AG08395 (cell line): ENCODE results near the gene TUBB6.

Experiments used
- DNase-seq: peaks from one replicate; pipeline ENCODE4 v3.0.0; 2012; ENCODE audit warnings: mixed read lengths, low spot score

The TUBB6 gene

DNA sequence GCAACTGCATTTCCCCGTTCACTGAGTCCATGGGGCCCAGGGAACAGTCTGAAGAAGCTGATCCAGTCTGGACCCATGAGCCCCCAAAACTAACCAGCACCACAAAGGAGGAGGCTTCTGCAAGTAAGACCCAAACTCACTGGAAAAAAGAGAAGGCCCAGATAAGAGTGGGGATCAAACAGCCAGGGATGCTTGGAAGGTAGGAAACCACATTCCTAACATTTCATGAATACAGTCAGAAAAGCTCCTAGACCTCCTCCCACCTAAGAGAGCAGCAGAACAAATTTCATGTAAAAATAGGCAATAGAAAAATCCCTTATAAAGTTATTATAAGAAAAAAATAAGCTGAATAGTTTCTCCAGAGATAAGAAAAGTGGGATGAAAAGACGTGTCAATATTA, 30.3 kb downstream of the TUBB6 start:
- no peak for DNase-seq

DNA sequence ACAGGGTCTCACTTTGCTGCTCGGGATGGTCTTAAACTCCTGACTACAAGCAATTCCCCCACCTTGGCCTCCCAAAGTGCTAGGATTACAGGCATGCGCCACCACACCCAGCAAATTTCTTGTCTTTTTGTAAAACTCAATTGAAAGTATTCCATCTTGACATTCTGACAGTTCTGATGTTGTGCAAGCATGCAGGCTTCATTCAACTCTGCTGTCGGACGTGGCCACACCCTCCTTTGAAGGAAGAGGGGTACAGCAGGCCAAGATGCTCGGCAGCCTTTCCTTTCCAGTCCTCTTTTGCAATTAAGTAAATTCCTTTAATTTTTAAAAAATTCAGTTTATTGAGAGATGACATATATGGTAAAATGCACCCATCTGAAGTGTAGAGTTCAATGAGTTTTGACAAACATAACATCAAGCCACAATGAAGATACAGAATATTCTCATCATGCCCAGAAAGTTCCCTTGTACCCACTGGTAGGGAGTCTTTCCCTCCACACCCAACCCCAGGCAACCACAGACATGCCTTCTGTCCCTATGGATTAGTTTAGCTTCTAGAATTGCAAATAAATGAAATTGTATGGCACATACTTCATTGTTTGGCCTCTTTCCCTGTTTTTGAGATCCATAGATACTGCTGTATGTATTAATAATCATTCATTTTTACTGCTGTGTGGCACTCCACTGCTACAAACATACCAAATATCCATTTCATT, 33.1 kb downstream of the TUBB6 start:
- no peak for DNase-seq

DNA sequence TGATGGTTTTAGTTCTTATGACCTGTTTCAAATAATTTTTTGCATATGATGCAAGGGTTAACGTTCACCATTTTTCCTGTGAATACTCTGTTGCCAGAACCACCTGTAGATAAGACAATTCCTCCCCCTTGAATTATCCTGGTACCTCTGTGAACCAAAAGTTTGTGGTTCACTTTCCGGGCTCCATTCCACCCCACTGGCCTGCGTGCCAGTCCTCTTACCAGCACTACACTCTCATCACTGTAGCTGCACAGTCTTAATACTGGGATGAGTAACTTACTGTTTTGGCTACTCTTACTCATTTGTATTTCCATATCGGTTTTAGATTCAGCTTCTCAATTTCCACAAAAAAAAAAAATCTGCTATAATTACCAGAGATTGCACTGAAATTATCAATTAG, 34.6 kb downstream of the TUBB6 start:
- DNase-seq = no peak

DNA sequence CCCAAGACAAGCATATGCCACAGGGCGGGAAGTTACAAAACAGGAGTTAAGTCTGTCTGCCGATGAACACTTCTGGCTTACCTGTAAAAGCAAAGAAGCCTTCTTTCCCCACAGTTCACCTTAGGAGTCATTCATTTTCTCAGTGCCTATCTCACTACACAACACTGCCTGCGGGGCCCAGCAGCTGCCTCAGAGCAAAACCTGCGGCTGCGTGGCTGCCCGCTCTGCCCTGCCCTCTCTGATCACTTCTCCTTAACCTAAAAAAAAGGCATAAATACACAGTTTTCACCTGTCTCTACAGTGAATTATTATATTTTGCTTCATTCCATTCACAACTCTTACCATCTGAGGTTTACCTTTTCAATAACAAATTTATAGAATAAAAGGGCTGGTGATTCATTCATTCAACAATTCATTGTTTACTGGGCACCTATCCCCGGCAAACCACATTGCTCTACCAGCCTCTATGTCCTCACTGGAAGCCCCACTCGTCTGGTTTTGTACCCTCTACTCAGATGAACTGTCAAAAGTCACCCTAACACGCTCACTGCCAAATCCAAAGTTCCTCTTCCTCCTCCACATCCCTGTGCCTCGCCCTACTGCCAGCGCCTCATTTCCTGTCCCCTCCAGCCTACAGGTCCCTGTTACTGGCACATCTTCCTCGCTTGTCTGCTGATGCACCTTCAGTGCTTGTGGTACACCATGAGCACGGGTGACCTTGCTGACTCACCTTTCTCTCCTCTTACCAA, 37.6 kb downstream of the TUBB6 start:
- no peak for DNase-seq

DNA sequence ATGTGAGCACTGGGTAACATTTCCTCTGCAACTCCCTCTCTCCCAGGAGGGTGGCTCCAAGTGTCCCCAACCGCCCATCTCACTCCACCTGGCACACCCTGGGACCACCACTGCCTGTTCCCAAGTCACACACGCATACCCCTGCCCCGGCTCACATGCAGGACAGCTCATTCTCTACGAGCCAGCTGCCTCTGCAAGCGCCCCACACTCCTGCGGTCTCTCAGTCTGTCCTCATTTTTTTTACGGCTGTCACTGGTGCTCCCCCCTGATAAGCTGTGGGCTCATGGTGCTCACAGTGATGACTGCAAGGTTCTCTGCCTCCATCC, 38.2 kb downstream of the TUBB6 start:
- no peak for DNase-seq

DNA sequence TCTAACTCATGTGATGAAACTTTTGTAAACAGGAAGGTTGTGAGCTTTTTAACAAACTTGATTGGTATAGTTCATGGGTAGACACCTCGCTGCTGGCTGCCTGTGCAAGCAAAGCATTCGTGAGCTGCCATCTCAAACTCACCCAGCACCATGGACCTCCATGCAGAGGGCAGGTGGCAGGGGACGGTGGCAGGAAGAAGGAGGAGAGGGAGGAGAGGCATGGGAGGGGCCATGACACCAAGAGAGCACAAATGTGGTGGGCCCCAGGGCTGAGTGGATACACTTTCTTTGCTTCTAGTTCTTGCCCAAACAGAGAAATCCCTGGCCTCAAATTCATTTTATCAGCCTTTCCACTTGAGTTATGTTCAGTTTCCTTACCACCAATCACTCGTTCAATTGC, 39.9 kb downstream of the TUBB6 start:
- DNase-seq = no peak

DNA sequence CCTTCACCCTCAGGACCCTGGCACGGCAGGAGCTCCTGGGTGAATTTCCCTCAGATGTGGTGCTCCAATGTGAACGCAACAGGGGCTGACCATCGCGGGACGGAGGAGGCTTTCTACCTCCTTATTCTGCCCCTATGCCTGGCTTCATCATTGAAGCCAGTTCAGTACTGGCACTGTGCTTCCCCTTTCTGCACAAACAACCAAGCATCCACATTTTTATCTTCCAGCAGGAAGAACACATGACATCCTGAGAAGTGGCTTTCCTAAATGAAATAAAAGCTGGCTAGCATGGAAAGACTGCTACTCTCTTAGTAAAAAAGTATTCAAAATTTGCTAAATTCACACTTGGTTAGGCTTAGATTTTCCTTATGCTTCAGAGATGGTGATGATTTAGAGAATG, 44.1 kb downstream of the TUBB6 start:
- DNase-seq = no peak

DNA sequence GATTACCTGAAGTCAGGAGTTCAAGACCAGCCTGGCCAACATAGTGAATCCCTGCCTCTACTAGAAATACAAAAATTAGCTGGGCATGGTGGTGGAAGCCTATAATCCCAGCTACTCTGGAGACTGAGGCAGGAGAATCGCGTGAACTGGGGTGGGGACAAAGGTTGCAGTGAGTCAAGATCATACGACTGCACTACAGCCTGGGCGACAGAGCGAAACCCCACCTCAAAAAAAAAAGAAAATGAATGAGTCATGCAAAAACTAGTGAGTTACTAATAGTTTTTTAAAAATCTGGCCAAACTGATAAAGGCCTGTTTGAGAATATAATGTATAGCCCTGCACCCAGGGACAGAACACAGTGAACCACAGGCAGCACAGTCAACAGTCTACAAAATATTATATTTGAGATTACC, 51.5 kb downstream of the TUBB6 start:
- DNase-seq = no peak

DNA sequence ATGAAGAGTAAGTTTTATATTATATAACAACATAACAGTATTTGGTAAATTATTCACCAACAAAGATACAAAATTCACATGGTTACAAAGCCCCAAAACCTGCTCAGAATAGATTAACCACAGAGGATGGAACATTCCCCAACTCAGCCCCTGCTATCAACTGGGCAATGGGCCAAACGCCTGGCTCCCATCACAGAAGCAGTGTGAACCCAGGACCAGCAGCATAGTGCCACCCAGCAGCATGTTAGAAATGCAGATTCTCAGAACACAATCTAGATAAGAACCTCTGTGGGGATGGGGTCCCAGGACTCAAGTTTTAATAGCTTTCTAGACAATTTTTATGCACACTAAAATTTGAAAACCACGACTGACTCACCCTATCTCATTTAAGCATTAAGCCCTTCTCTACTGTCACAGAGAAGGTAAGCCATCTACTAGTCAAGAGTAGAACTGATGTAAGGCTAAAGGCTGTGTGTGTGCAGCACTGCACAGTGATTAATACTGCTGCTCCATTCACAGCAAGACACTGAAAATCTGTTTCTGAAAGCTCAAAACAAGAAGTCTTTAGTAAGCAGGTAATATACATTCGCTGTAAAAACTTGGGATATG, 53.8 kb downstream of the TUBB6 start:
- no peak for DNase-seq

DNA sequence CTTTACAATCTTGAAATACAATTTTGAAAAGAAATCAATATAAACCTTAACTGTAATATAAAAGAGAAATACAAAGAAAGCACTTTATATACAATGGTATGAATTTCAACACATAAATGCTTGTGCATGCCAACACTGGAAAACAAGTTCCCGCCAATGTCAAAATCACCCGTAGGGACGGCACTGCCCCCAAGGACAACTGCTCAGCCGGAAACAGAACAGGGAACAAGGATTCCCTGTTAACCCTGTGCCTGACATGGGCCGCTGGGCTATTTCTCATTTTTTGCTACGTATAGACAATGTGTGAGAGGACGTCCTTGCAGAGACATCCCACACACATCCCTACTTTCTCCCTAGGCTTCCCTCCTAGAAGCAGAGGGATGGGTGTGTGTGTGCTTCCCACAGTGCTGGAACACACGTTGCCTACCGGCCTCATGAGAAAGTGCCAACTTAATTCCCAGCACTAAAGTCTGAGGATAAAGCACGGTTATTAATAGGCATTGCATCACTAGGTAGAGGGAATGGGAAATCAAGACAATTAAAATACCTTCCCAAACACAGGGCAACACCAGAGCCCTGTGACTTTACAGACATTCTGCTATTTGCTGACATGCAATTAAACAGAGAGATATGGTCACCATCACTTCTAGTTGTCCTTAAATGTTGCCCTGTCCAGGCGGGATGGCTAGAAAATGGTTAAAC, 54.6 kb downstream of the TUBB6 start:
- no peak for DNase-seq

DNA sequence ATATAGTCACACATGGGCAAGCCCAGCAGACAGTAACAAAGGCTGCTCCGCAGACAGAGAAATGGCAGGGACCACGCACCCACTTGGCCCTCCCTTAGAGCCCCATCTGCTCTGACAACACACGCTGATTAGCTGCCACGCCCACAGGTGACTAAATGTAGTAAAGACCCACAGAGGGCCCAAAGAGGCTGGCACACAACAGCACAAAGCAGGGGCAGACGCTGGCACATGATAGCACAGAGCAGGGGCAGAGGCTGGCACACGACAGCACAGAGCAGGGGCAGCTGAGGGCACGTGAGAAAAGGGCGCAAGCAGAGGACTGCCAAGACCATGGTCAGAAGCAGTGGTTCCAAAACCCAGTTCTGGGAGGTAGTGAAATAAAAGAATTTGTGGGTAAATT, 58.3 kb downstream of the TUBB6 start:
- no peak for DNase-seq

DNA sequence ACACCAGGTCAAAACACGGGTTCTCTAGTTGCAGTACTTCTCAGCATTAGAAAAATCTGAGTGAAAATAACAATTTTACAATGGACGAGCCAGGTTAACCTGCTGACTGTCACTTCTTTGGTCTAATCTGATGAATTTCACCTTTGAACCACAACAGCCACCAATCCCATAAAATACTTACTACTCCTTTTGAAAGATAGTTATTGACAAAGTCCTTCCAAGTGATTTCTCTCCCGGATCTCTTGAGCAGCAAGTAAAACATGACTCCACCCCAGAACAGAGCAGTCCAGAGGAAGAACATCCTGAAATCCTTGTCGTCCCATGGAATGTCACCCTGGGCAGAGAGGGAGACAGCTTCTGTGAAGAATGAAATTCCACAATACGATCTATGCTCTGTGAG, 58.7 kb downstream of the TUBB6 start:
- DNase-seq = no peak

DNA sequence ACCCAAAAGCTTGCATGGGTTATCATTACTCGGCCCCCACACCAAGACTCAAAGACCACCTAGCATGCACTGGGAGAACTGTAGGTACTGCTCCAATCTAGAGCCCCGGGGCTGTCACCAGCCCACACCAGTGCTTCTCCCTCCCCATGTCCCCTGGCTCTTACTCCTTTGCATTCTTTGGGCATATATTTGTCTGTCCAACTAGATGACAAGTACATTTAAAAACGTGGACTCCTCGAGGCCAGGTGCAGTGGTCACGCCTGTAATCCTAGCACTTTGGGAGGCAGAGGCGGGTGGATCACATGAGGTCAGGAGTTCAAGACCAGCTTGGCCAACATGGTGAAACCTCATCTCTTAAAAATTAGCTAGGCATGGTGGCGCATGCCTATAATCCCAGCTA, 61.2 kb downstream of the TUBB6 start:
- DNase-seq = no peak

DNA sequence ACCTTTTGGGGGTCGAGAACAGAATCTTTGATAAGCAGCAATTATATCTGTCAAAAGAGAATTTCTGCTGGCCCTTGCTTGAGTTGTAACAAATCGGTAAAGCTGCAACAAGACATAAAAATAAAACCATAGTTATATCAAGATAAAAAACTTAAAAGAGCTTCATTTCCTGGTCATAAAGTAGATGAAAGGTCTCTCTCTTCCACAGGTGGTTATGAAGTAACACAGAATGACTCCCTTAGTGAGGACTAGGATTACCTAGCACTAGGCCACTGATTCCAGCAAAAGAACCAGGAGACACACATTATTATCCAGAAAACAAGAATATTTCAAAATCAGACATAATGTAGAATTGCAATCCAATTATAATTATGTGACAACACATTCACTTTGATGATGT, 63.5 kb downstream of the TUBB6 start:
- no peak for DNase-seq

DNA sequence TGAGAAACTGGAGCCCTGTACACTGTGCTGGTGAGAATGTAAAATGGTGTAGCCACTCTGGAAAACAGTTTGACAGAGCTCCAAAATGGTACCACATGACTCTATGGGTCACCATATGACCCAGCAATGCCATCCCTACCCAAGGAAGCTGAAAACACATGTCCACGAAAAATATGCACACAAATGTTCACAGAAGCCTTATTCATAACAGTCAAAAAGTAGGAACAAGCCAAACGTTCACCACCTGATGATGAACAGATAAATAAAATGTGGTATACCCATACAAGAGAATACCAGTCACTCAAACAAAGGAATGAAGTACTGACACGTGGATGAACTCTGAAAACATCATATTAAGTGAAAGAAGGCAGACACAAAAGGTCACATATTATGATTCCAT, 64.4 kb downstream of the TUBB6 start:
- no peak for DNase-seq

DNA sequence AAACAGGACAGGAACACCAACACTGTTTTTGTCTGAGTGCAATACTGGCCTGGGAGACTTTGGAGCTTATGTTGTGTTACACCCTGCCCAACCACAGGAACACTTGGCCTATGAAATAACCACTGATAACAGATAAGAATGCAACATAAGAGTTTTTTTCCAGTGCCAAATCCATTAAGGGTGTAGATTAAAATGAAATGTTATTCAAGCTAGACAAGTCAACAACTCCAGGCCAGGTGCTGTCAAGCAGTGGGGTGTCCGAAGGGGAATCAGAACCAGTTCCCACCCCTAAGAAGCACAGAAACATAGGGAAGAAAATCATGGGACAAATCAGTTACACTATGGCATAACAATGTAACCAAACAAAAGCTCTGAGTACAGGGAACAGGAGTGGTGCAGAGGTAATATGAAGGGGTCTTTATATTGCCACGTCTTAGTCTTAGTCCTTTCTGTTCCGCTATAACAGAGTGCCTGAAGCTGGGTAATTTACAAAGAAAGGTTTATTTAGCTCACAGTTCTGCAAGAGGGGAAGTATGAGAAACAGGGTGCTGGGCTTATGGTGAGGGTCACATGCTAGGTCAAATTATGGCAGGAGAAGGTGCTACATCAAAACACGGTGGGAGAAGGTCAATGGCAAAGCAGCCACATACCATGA, 65.2 kb downstream of the TUBB6 start:
- no peak for DNase-seq

DNA sequence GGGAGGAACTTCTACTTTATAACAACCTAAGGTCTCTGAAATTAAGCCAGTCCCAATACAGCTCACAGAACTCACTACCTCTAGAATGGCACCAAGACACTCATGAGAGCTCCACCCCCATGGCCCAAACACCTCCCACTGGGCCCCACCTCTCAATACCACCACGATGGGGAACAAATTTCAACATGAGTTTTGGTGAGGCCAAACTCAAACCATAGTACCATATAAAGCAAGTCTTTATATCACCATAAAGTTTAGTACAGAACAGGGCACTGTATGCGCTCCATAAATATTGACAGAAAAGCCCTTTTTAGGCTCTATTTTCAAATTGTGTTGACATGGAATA, 65.7 kb downstream of the TUBB6 start:
- DNase-seq = no peak

DNA sequence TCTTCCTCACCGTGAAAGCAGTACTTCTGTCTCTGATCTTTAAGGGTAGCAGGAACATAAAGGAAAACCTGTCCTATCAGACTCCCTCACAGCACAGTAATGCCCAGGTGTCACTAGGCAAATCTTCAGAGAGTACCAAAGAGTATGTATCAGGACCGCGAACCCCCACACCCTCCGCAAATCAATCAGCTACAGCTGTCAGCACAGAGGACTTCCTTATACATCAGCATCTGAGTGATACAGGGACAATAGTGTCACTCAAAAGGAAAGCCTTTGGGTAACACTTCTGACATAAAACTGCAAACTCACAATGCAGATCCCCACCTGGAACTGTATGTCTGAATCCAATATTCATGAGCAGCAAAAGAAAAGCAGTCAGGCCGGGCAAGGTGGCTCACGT, 66.4 kb downstream of the TUBB6 start:
- no peak for DNase-seq
